Osteoblast (primary cell): ENCODE measurements around the gene PALS2. TPM values are rescaled to one million over a fixed set of nuclear protein-coding genes. Genes with fewer than 3 reads are reported as not detected.

Experiments
- DNase-seq: peaks from one replicate; pipeline ENCODE4 v3.0.0; 2011; ENCODE audit warnings: low spot score, mixed read lengths; ENCODE audit not compliant: insufficient read length; ENCODE audit errors: missing footprints
- H2AFZ ChIP-seq: 2 replicates; pipeline ENCODE4 v1.6.0; 2011; ENCODE audit warnings: mild to moderate bottlenecking, low read length
- H3K27ac ChIP-seq: 2 replicates; pipeline ENCODE4 v1.5.1; 2011; ENCODE audit warnings: mild to moderate bottlenecking, low read depth, low read length, moderate library complexity
- H3K27me3 ChIP-seq: 2 replicates; pipeline ENCODE4 v1.6.0; 2012; ENCODE audit warnings: mild to moderate bottlenecking, control low read depth, inconsistent platforms, low read length, moderate library complexity; ENCODE audit not compliant: insufficient read depth
- H3K36me3 ChIP-seq: 2 replicates; pipeline ENCODE4 v1.5.1; 2011; ENCODE audit warnings: mild to moderate bottlenecking, low read length, control low read depth, moderate library complexity; ENCODE audit not compliant: insufficient read depth
- H3K4me1 ChIP-seq: 2 replicates; pipeline ENCODE4 v1.5.1; 2011; ENCODE audit warnings: mild to moderate bottlenecking, low read length, control low read depth, moderate library complexity; ENCODE audit not compliant: insufficient read depth
- H3K4me2 ChIP-seq: 2 replicates; pipeline ENCODE4 v1.6.0; 2011; ENCODE audit warnings: mild to moderate bottlenecking, low read length; ENCODE audit not compliant: insufficient read depth
- H3K4me3 ChIP-seq: fragments of 200-600 bp; sonication (generic); 3 replicates; pipeline ENCODE4 v1.5.1; 2012; ENCODE audit warnings: mild to moderate bottlenecking, low read length, inconsistent platforms; ENCODE audit not compliant: insufficient read depth
- H3K79me2 ChIP-seq: 2 replicates; pipeline ENCODE4 v1.6.0; 2012; ENCODE audit warnings: mild to moderate bottlenecking, low read length, control low read depth, inconsistent platforms; ENCODE audit not compliant: insufficient read depth
- H3K9me3 ChIP-seq: 2 replicates; pipeline ENCODE4 v1.5.1; 2011; ENCODE audit warnings: low read depth, low read length, control low read depth
- H4K20me1 ChIP-seq: 2 replicates; pipeline ENCODE4 v1.6.0; 2012; ENCODE audit warnings: mild to moderate bottlenecking, low read length, control low read depth; ENCODE audit not compliant: insufficient read depth
- total RNA-seq: library from RNA; depleted of rRNA; stranded (reverse); fragments of >200 nt; gene quantifications from 2 replicates; pipeline ENCODE4 v1.2.3, GENCODE V29; 2012
- TF ChIP-seq, protein P1 (sequence below): IDR thresholded peaks from 2 replicates; pipeline ENCODE4 v1.5.1; 2011; ENCODE audit warnings: mild to moderate bottlenecking, low read depth, low read length, moderate library complexity; ENCODE audit errors: extremely low read depth

PALS2 gene
- total RNA-seq, 1 donor, result 63.3 TPM

DNA sequence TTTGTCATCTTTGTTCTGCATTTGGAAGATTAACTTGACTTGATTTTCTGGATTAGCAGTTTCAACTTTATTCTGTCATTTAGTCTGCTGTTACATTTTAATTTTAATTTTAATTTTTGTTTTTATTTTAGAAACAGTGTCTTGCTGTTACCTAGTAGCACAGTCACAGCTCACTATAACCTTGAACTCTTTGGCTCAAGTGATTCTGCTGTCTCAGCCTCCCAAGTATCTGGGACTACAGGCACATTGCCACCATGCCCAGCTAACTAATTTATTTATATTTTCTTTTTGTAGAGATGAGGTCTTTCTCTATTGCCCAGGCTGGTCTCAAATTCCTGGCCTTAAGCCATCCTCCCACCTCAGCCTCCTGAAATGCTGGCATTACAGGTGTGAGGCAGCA, 35.3 kb downstream of the PALS2 start:
- no peaks in the 10 kb centered on the region for H3K27me3 ChIP-seq
- H3K4me1 ChIP-seq, result no peaks in the 10 kb centered on the region
- TF ChIP-seq, protein P1, sequence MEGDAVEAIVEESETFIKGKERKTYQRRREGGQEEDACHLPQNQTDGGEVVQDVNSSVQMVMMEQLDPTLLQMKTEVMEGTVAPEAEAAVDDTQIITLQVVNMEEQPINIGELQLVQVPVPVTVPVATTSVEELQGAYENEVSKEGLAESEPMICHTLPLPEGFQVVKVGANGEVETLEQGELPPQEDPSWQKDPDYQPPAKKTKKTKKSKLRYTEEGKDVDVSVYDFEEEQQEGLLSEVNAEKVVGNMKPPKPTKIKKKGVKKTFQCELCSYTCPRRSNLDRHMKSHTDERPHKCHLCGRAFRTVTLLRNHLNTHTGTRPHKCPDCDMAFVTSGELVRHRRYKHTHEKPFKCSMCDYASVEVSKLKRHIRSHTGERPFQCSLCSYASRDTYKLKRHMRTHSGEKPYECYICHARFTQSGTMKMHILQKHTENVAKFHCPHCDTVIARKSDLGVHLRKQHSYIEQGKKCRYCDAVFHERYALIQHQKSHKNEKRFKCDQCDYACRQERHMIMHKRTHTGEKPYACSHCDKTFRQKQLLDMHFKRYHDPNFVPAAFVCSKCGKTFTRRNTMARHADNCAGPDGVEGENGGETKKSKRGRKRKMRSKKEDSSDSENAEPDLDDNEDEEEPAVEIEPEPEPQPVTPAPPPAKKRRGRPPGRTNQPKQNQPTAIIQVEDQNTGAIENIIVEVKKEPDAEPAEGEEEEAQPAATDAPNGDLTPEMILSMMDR, result no peak
- H3K79me2 ChIP-seq, result peaks cover 31% of the 10 kb centered on the region
- no peak overlapping the region for H2AFZ ChIP-seq
- H3K27ac ChIP-seq, result no peak overlapping the region
- no peak overlapping the region for H3K4me2 ChIP-seq
- no peaks in the 10 kb centered on the region for H3K9me3 ChIP-seq
- H4K20me1 ChIP-seq, result peaks cover 8% of the 10 kb centered on the region
- no peak overlapping the region for H3K4me3 ChIP-seq
- no peaks in the 10 kb centered on the region for H3K36me3 ChIP-seq
- no peak for DNase-seq

DNA sequence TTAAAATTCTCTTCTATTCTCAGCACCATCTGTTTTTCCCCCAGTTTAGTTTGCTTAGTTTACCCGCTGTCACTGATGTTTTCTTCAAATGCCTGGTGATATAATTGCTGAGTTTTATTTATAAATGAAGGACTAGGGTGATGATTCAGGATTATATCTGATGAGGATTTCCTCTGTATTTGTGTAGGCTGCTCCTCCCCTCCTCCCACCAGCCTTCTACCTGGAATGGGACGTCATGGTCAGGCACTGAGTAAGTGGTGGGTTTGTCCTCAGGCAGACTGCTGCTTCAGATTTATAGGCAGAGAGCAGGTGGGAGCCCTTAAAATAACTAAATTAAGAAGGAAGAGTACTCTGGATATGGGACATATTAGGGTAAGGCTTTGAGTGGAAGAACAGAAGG, 35.8 kb downstream of the PALS2 start:
- no peak overlapping the region for H3K27ac ChIP-seq
- H3K79me2 ChIP-seq, result peaks cover 36% of the 10 kb centered on the region
- no peaks in the 10 kb centered on the region for H3K4me1 ChIP-seq
- no peaks in the 10 kb centered on the region for H3K27me3 ChIP-seq
- H3K4me3 ChIP-seq, result no peak overlapping the region
- no peak overlapping the region for H2AFZ ChIP-seq
- TF ChIP-seq, protein P1, result no peak
- no peaks in the 10 kb centered on the region for H3K36me3 ChIP-seq
- no peak overlapping the region for H3K4me2 ChIP-seq
- no peaks in the 10 kb centered on the region for H3K9me3 ChIP-seq
- H4K20me1 ChIP-seq, result peaks cover 8% of the 10 kb centered on the region
- DNase-seq, result no peak

DNA sequence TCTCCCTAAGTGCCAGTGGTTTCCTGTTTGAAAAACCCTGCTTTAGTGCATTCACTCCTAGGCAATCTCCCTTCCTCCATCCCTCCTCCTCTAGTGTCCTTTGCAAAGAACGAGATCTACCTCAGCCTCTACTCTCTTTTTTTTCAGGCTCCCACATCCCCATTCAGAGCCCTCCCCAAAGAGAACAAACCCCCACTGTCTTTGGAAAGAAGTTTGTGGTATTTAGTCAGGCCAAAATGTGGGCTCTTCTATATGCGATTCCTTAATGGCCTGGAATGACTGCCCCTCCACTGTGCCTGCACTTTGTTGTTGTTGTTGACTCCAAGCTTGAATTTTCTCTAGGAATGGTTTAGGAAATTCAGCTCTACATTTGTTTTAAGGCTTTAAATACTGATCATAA, 36.3 kb downstream of the PALS2 start:
- Histone ChIP-seq H2AFZ (no peak overlapping the region), H3K27me3 (no peaks in the 10 kb centered on the region), H3K27ac (no peak overlapping the region), H3K4me3 (no peak overlapping the region), H3K79me2 (peaks cover 39% of the 10 kb centered on the region), H3K36me3 (no peaks in the 10 kb centered on the region), H3K9me3 (no peaks in the 10 kb centered on the region), H4K20me1 (peaks cover 8% of the 10 kb centered on the region), H3K4me1 (no peaks in the 10 kb centered on the region), H3K4me2 (no peak overlapping the region)
- TF ChIP-seq, protein P1, result no peak
- DNase-seq, result no peak

DNA sequence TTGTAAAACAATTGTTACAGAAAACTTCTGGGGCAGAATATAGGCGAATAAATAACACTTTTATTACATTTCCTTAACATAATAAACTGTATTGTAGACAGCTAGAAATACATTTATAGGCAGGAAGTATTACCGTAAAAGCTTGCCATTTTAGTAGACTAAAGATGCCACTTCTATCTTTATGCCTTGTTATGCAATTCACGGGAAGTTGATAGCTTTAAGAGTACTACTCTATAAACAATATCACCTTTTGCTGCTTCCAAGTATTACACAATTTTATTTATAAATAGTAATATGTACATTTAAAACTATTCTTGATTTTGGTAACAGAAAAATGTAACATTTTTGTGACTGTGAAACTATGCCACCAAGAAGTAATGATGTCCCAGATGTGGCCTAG, 37.9 kb downstream of the PALS2 start:
- Histone ChIP-seq H4K20me1 (peaks cover 8% of the 10 kb centered on the region), H3K9me3 (no peaks in the 10 kb centered on the region), H3K36me3 (no peaks in the 10 kb centered on the region), H2AFZ (no peak overlapping the region), H3K79me2 (peaks cover 46% of the 10 kb centered on the region), H3K4me3 (no peak overlapping the region), H3K27me3 (no peaks in the 10 kb centered on the region), H3K4me1 (no peaks in the 10 kb centered on the region), H3K4me2 (no peak overlapping the region), H3K27ac (no peak overlapping the region)
- TF ChIP-seq, protein P1, result no peak
- DNase-seq, result no peak
